Spleen (tissue), 11 donors: ENCODE data around the gene DNAH6. TPM values are rescaled to one million over a fixed set of nuclear protein-coding genes. Genes with fewer than 3 reads are reported as not detected.

Source experiments
- DNase-seq: peaks from one replicate; pipeline ENCODE4 v3.0.0-alpha.2; 2020
- H3K27ac ChIP-seq, 8 donors: fragments of 200-600 bp; sonication (generic) in 7 of 8; 1 replicate in 4 of 8; 2 replicates in 4 of 8; pipeline versions ENCODE4 v1.5.0 to v1.8.0; 2016 to 2021; ENCODE audit warnings: inconsistent platforms in 4 of 8, mild to moderate bottlenecking in 4 of 8, moderate library complexity in 1 of 8
- H3K27me3 ChIP-seq, 7 donors: fragments of 200-600 bp; sonication (generic) in 6 of 7; replicated peaks in 1 of 7; 1 replicate in 4 of 7; 2 replicates in 3 of 7; pipeline versions ENCODE4 v1.5.0 to v1.8.0; 2016 to 2021; ENCODE audit warnings: inconsistent platforms in 3 of 7, mild to moderate bottlenecking in 1 of 7
- H3K36me3 ChIP-seq, 6 donors: fragments of 200-600 bp; sonication (generic) in 5 of 6; 1 replicate in 4 of 6; 2 replicates in 2 of 6; pipeline versions ENCODE4 v1.5.0 to v1.8.0; 2016 to 2021; ENCODE audit warnings: inconsistent platforms in 2 of 6
- H3K4me1 ChIP-seq, 6 donors: fragments of 200-600 bp; sonication (generic) in 5 of 6; 1 replicate in 3 of 6; 2 replicates in 3 of 6; pipeline versions ENCODE4 v1.5.0 to v1.8.0; 2016 to 2021; ENCODE audit warnings: inconsistent platforms in 3 of 6
- H3K4me3 ChIP-seq, 8 donors: fragments of 200-600 bp; sonication (generic) in 7 of 8; 1 replicate in 4 of 8; 2 replicates in 4 of 8; pipeline versions ENCODE4 v1.5.0 to v1.8.0; 2016 to 2021; ENCODE audit warnings: inconsistent platforms in 4 of 8, mild to moderate bottlenecking in 4 of 8, moderate library complexity in 2 of 8
- H3K9me3 ChIP-seq, 8 donors: fragments of 200-600 bp; sonication (generic) in 7 of 8; 1 replicate in 4 of 8; 2 replicates in 4 of 8; pipeline versions ENCODE4 v1.5.0 to v1.8.0; 2016 to 2021; ENCODE audit warnings: inconsistent platforms in 4 of 8
- POLR2A ChIP-seq, 3 donors: fragments of 450-650 bp; IDR thresholded peaks; one replicate each; pipeline ENCODE4 v1.5.1; 2017; ENCODE audit warnings: antibody characterized with exemption in 3 of 3, mild to moderate bottlenecking in 1 of 3
- POLR2AphosphoS5 ChIP-seq, 3 donors: sonication (generic); formaldehyde crosslinking; IDR thresholded peaks; one replicate each; pipeline ENCODE4 v1.5.1; 2017; ENCODE audit warnings: antibody characterized with exemption in 3 of 3
- WGBS, 5 donors: extraction: QIAGEN DNeasy Blood & Tissue Kit in 3 of 5; methylation state at CpG; one replicate each; pipeline versions ENCODE4 v1.1.5 to v1.1.7; 2013 to 2018; 5-methylcytosine and 5-hydroxymethylcytosine counted together
- intact Hi-C: fragments of 100-400 bp; cut with DNase I; formaldehyde crosslinking; loops from one replicate; pipeline ENCODE4 v1.15.0; 2023; ENCODE audit warnings: low total_unique reads
- polyA plus RNA-seq, 3 donors: library from polyadenylated mRNA; stranded (reverse); fragments of 200-250 nt; gene quantifications; one replicate each; pipeline ENCODE4 v1.2.1, GENCODE V29; 2013
- total RNA-seq, 7 donors: library from RNA; depleted of rRNA in 3 of 7; stranded (reverse); fragments of >200 nt in 3 of 7; fragmentation: NEBNext Ultra II Directional in 4 of 7; extraction: Animal tissue kit (Norgen Biotek cat#: 25700) in 4 of 7; gene quantifications; one replicate each; pipeline versions ENCODE4 v1.1.0 to v1.2.1, GENCODE V29; 2016 to 2021
- TF ChIP-seq, protein P1 (sequence below), 11 experiments: fragments of 200-600 bp in 7 of 11; fragments of 450-650 bp in 4 of 11; sonication (generic) in 4 of 11; IDR thresholded peaks in 8 of 11; conservative IDR thresholded peaks in 3 of 11; 1 replicate in 7 of 11; 2 replicates in 4 of 11; pipeline versions ENCODE4 v1.4.0 to v1.8.0; 2016 to 2021; ENCODE audit warnings: antibody characterized with exemption in 11 of 11, inconsistent platforms in 4 of 11, mild to moderate bottlenecking in 1 of 11
- donor health status: healthy with polysubstance abuse.
- donor health status: DM: no; HTN: no; CAD: no; lungs with moderate emphysema.
- donor health status: DM: no; HTN: no; CAD: no.
- donor health status: Bipolar disorder and iron deficiency.
- donor health status: healthy.
- donor health status: DM: no; HTN: no; CAD: no.
- donor health status: DM: yes; HTN: yes; CAD: no.

Gene DNAH6
- total and polyA plus RNA-seq, 10 donors = 0.02 to 1.1 (median 0.43) TPM; not detected in 1

DNA sequence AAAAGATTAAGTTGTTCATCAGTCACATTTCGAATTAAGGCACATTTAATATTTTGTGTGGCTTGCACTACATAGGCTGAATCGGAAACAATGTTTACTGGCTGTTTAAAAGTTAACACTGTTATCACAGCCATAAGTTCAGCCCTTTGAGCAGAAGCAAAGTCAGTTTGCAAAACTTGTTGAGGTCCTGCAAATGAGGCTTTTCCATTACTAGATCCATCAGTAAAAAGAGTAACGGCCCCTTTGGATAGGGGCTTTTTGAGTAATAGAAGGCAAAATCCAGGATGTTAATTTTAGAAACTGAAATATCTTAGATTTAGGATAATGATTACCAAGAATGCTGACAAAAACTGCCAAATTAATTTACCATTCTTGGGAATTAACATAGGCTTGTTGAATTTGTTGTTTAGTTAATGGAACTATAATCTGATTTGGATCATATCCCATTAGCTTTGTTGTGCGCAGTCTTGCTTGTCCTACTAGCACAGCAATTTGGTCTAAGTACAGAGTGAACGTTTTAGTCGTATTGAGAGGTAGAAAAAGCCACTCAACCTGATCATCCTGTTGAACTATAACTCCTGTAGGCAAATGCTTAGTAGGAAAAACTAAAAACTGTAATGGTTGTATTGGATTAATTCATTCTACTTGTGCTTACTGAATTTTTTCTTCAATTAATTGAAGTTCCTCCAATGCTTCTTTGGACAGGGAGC is 43.3 kb upstream of the DNAH6 start:
- Histone ChIP-seq H3K9me3 (peaks cover 0 to 50% (median 28%) of the 10 kb centered on the region in 8 donors), H3K4me3 (no peak overlapping the region), H3K36me3 (no peaks in the 10 kb centered on the region), H3K27me3 (no peaks in the 10 kb centered on the region), H3K27ac (no peak overlapping the region), H3K4me1 (no peaks in the 10 kb centered on the region)
- no peak for DNase-seq
- WGBS, 5 donors = 82 to 92% (median 83%) methylated on average over 6 of the region's 6 CpGs
- intact Hi-C loops = no loop called here
- no peak for TF ChIP-seq POLR2A (IDR thresholded peaks at IDR 0.05)
- no peak for TF ChIP-seq POLR2AphosphoS5 (IDR thresholded peaks at IDR 0.05)
- TF ChIP-seq, protein P1, sequence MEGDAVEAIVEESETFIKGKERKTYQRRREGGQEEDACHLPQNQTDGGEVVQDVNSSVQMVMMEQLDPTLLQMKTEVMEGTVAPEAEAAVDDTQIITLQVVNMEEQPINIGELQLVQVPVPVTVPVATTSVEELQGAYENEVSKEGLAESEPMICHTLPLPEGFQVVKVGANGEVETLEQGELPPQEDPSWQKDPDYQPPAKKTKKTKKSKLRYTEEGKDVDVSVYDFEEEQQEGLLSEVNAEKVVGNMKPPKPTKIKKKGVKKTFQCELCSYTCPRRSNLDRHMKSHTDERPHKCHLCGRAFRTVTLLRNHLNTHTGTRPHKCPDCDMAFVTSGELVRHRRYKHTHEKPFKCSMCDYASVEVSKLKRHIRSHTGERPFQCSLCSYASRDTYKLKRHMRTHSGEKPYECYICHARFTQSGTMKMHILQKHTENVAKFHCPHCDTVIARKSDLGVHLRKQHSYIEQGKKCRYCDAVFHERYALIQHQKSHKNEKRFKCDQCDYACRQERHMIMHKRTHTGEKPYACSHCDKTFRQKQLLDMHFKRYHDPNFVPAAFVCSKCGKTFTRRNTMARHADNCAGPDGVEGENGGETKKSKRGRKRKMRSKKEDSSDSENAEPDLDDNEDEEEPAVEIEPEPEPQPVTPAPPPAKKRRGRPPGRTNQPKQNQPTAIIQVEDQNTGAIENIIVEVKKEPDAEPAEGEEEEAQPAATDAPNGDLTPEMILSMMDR (IDR thresholded peaks at IDR 0.05 in 8 of 11, conservative IDR thresholded peaks at IDR 0.05 in 3 of 11) = no peak

DNA sequence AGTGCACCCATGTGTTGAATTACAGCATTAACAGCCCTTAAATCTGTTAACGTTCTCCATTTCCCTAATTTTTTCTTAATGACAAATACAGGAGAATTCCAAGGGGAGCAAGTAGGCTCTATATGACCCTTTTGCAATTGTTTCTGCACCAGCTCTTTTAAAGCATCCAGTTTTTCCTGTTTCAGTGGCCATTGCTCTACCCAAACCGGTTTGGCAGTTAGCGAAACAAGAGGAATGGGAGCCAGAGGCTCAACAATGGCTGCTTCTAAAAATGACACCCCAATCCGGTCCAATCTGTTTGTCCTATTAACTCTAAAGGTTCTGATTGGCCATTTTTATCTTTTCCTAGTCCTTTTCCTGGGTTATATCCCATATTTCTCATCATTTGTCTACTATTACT is 42.1 kb upstream of the DNAH6 start:
- no peaks in the 10 kb centered on the region for H3K27me3 ChIP-seq
- 84 to 93% (median 86%) methylated on average over 4 of the region's 4 CpGs for WGBS, 5 donors
- DNase-seq = no peak
- H3K4me3 ChIP-seq = no peak overlapping the region
- TF ChIP-seq, protein P1 (IDR thresholded peaks at IDR 0.05 in 8 of 11, conservative IDR thresholded peaks at IDR 0.05 in 3 of 11) = no peak
- TF ChIP-seq POLR2A (IDR thresholded peaks at IDR 0.05) (no peak), POLR2AphosphoS5 (IDR thresholded peaks at IDR 0.05) (no peak)
- no peaks in the 10 kb centered on the region for H3K4me1 ChIP-seq
- H3K27ac ChIP-seq = no peak overlapping the region
- intact Hi-C loops = no loop called here
- H3K36me3 ChIP-seq = no peaks in the 10 kb centered on the region
- peaks cover 0 to 55% (median 31%) of the 10 kb centered on the region in 8 donors for H3K9me3 ChIP-seq

DNA sequence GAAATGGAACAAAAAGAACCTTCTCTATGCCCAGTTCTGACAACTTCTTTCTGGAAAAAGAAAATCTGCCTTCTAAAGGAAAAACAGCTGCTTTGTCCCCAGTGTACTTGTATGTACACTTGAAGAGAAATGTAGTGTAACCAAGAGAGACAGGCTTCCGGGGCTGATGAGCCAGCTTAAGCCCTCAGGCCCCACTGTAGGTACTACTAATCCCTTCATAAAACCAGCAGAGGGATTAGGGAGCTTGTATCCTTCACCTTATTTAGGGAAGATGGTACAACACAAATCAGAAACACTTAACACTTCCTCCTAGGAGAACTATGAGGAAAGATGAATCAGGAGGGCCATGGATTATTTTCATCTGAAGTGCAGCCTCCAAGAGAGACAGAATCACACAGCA is 38.4 kb upstream of the DNAH6 start:
- 77 to 97% (median 83%) methylated on average over 1 of the region's 1 CpG for WGBS, 5 donors
- Histone ChIP-seq H3K4me1 (peaks cover 0 to 7% (median 0%) of the 10 kb centered on the region in 6 donors), H3K27ac (no peak overlapping the region), H3K9me3 (peaks cover 0 to 33% (median 19%) of the 10 kb centered on the region in 8 donors), H3K4me3 (no peak overlapping the region), H3K27me3 (no peaks in the 10 kb centered on the region), H3K36me3 (no peaks in the 10 kb centered on the region)
- intact Hi-C loops = no loop called here
- TF ChIP-seq POLR2A (IDR thresholded peaks at IDR 0.05) (no peak), POLR2AphosphoS5 (IDR thresholded peaks at IDR 0.05) (no peak)
- TF ChIP-seq, protein P1 (IDR thresholded peaks at IDR 0.05 in 8 of 11, conservative IDR thresholded peaks at IDR 0.05 in 3 of 11) = no peak
- DNase-seq = no peak

DNA sequence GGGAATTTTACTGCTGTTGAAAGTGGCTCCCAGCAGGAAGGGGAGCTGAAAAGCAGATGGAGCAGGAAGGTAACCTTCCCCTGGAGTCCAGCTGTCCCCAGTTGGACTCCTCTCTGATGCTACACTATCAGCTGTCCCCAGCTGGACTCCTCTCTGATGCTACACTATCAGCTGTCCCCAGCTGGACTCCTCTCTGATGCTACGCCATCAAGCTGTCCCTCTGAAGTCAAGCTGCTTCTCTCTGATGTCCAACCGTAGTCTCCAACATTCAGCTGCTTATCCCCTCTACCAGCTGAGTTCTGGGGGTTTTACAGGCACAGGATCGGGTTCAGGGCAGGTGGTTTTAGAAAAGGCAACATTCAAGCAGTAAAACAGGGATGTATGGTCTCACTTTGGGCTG is 37.4 kb upstream of the DNAH6 start:
- 81 to 94% (median 92%) methylated on average over 3 of the region's 3 CpGs for WGBS, 5 donors
- Histone ChIP-seq H3K4me3 (no peak overlapping the region), H3K27ac (no peak overlapping the region), H3K27me3 (no peaks in the 10 kb centered on the region), H3K9me3 (peaks cover 0 to 33% (median 19%) of the 10 kb centered on the region in 8 donors), H3K4me1 (peaks cover 0 to 7% (median 0%) of the 10 kb centered on the region in 6 donors), H3K36me3 (no peaks in the 10 kb centered on the region)
- TF ChIP-seq, protein P1 (IDR thresholded peaks at IDR 0.05 in 8 of 11, conservative IDR thresholded peaks at IDR 0.05 in 3 of 11) = no peak
- TF ChIP-seq POLR2AphosphoS5 (IDR thresholded peaks at IDR 0.05) (no peak), POLR2A (IDR thresholded peaks at IDR 0.05) (no peak)
- DNase-seq = no peak
- intact Hi-C loops = no loop called here
